Endothelial cell of umbilical vein (primary cell): ENCODE measurements around the gene IRF3. TPM values are rescaled to one million over a fixed set of nuclear protein-coding genes. Genes with fewer than 3 reads are reported as not detected.

Source experiments
- BruUV-seq: library from RNA; stranded (reverse); fragments of 400-500 nt; replicated peaks from 2 replicates; lab custom pipeline; 2021; lab: Mats Ljungman, UMichigan
- CTCF ChIA-PET: fragments of 300-600, 350-600 bp; sonication (Branson Sonifier 250); formaldehyde crosslinking; loops from one replicate; lab custom pipeline; 2021; ENCODE audit warnings: antibody characterized with exemption, inconsistent platforms; lab: Charles Lee
- POLR2A ChIA-PET: fragments of 300-600, 350-600 bp; sonication (Branson Sonifier 250); formaldehyde crosslinking; loops from one replicate; lab custom pipeline; 2021; ENCODE audit warnings: antibody characterized with exemption, inconsistent platforms; lab: Charles Lee
- DNase-seq: peaks from one replicate; pipeline ENCODE4 v3.0.0-alpha.2; 2011; ENCODE audit warnings: low read depth, low spot score
- FAIRE-seq: peaks from 2 replicates; lab custom pipeline; 2011; peaks lifted over from hg19 to GRCh38; lab: Jason Lieb, UNC
- H2AFZ ChIP-seq: 2 replicates; pipeline ENCODE4 v1.6.0; 2012; ENCODE audit warnings: low read depth, low read length, control low read depth, inconsistent platforms
- H3K27ac ChIP-seq: 2 replicates; pipeline ENCODE4 v1.5.1; 2011; ENCODE audit warnings: low read depth, mild to moderate bottlenecking, control low read depth, low read length, moderate library complexity; ENCODE audit not compliant: insufficient read depth
- H3K27me3 ChIP-seq, 2 experiments: 2 replicates each; pipeline versions ENCODE4 v1.6.0 to v1.6.1; 2011; ENCODE audit warnings: low read length in 2 of 2, mixed read lengths in 1 of 2; ENCODE audit not compliant: control insufficient read depth in 2 of 2, insufficient read depth in 2 of 2
- H3K36me3 ChIP-seq, 2 experiments: 2 replicates in 1 of 2; 3 replicates in 1 of 2; pipeline ENCODE4 v1.5.1; 2011; ENCODE audit warnings: low read length in 2 of 2, mild to moderate bottlenecking in 1 of 2, moderate library complexity in 1 of 2; ENCODE audit not compliant: control insufficient read depth in 2 of 2, insufficient read depth in 2 of 2; ENCODE audit errors: extremely low read depth in 1 of 2
- H3K4me1 ChIP-seq: 3 replicates; pipeline ENCODE4 v1.5.1; 2011; ENCODE audit warnings: mild to moderate bottlenecking, low read length; ENCODE audit not compliant: control insufficient read depth, insufficient read depth; ENCODE audit errors: extremely low read depth
- H3K4me2 ChIP-seq: 2 replicates; pipeline ENCODE4 v1.6.1; 2011; ENCODE audit warnings: low read length, control low read depth, mixed read lengths; ENCODE audit not compliant: insufficient read depth
- H3K4me3 ChIP-seq, 3 experiments: fragments of 200-600 bp in 1 of 3; sonication (generic), shearing (Covaris generic) in 1 of 3; replicated peaks in 1 of 3; 2 replicates each; pipeline ENCODE4 v1.5.1; 2011 to 2016; ENCODE audit warnings: control low read depth in 3 of 3, low read length in 3 of 3, mild to moderate bottlenecking in 2 of 3, inconsistent platforms in 1 of 3, low read depth in 1 of 3, moderate library complexity in 1 of 3; ENCODE audit not compliant: insufficient read depth in 1 of 3
- H3K79me2 ChIP-seq: 2 replicates; pipeline ENCODE4 v1.6.0; 2012; ENCODE audit warnings: low read length, inconsistent platforms; ENCODE audit not compliant: control insufficient read depth, insufficient read depth
- H3K9ac ChIP-seq: replicated peaks from 2 replicates; pipeline ENCODE3; 2011; ENCODE audit warnings: low read length, control low read depth; ENCODE audit not compliant: insufficient read depth; ENCODE audit errors: extremely low read depth
- H3K9me1 ChIP-seq: replicated peaks from 3 replicates; pipeline ENCODE4 v1.6.0; 2011; ENCODE audit warnings: mild to moderate bottlenecking, low read length; ENCODE audit not compliant: control insufficient read depth, insufficient read depth; ENCODE audit errors: extremely low read depth
- H3K9me3 ChIP-seq: replicated peaks from 2 replicates; pipeline ENCODE4 v1.5.1; 2012; ENCODE audit warnings: low read length, inconsistent platforms; ENCODE audit not compliant: control insufficient read depth, insufficient read depth
- H4K20me1 ChIP-seq: replicated peaks from 2 replicates; pipeline ENCODE3; 2011; ENCODE audit warnings: mild to moderate bottlenecking, low read length; ENCODE audit not compliant: control insufficient read depth, insufficient read depth; ENCODE audit errors: extremely low read depth
- EZH2 ChIP-seq: IDR thresholded peaks from 2 replicates; pipeline ENCODE4 v1.6.1; 2012; ENCODE audit warnings: borderline replicate concordance, low read depth, mild to moderate bottlenecking, moderate library complexity, low read length, inconsistent platforms; ENCODE audit not compliant: severe bottlenecking
- FOS ChIP-seq: IDR thresholded peaks from 2 replicates; pipeline ENCODE4 v1.6.1; 2011; ENCODE audit warnings: mild to moderate bottlenecking, low read length, moderate library complexity, borderline replicate concordance; ENCODE audit not compliant: insufficient read depth
- GATA2 ChIP-seq: IDR thresholded peaks from 2 replicates; pipeline ENCODE4 v1.7.0; 2011; ENCODE audit warnings: low read depth, mild to moderate bottlenecking, moderate library complexity, mixed read lengths, low read length; ENCODE audit not compliant: insufficient read length, insufficient read depth
- JUN ChIP-seq: IDR thresholded peaks from 2 replicates; pipeline ENCODE4 v1.6.1; 2011; ENCODE audit warnings: borderline replicate concordance, low read depth; ENCODE audit not compliant: insufficient read length, insufficient read depth
- MAX ChIP-seq: IDR thresholded peaks from 2 replicates; pipeline ENCODE4 v1.6.1; 2011; ENCODE audit not compliant: insufficient read depth, insufficient read length
- POLR2AphosphoS5 ChIP-seq: IDR thresholded peaks from 2 replicates; pipeline ENCODE4 v1.6.1; 2012; ENCODE audit warnings: low read depth, mild to moderate bottlenecking, control low read depth, low read length, moderate library complexity; ENCODE audit not compliant: insufficient read depth
- dilution Hi-C: fragments of 300-500 bp; cut with MboI; formaldehyde crosslinking; loops from one replicate; pipeline ENCODE4 v1.15.0; 2019; ENCODE audit warnings: low sequenced_read_pairs; ENCODE audit not compliant: extremely low pct_ligation_motif_present
- intact Hi-C: fragments of 100-400 bp; cut with micrococcal nuclease; formaldehyde crosslinking; loops from one replicate; pipeline ENCODE4 v1.10.0; 2022
- polyA plus RNA-seq, 4 experiments: library from polyadenylated mRNA; depleted of rRNA in 3 of 4; stranded (reverse) in 3 of 4; unstranded in 1 of 4; fragments of >200 nt; gene quantifications; 2 replicates each; pipeline versions ENCODE4 v1.2.1 to v1.2.3, GENCODE V29; 2011 to 2012; ENCODE audit warnings: missing spikeins in 1 of 4
- total RNA-seq: library from RNA; stranded (reverse); gene quantifications from 2 replicates; pipeline ENCODE4 v1.2.3, GENCODE V29; 2021
- TF ChIP-seq, protein P1 (sequence below), 2 donors: IDR thresholded peaks; 1 replicate in 1 of 2; 2 replicates in 1 of 2; pipeline ENCODE4 v1.5.1; 2011; ENCODE audit warnings: low read length in 2 of 2, mild to moderate bottlenecking in 2 of 2, moderate library complexity in 2 of 2, control low read depth in 1 of 2, inconsistent platforms in 1 of 2, low read depth in 1 of 2; ENCODE audit not compliant: insufficient read depth in 1 of 2; ENCODE audit errors: extremely low read depth in 1 of 2

IRF3 gene
- total and polyA plus RNA-seq, 2 donors (not counting 3 experiments of a cell fraction or from before 2014, with no cell fraction given) = 64.8 to 73.5 TPM

- FAIRE-seq = no peak
- no peaks in the 10 kb centered on the region for H3K9me3 ChIP-seq
- no peak for DNase-seq
- no peaks in the 10 kb centered on the region for H3K9me1 ChIP-seq
- POLR2A ChIA-PET = no interaction called here
- peaks cover 2 to 25% of the 10 kb centered on the region in 2 experiments for H3K36me3 ChIP-seq
- H4K20me1 ChIP-seq = no peaks in the 10 kb centered on the region
- TF ChIP-seq FOS = no peak
- TF ChIP-seq JUN = no peak
- TF ChIP-seq MAX = no peak
- TF ChIP-seq EZH2 = no peak
- TF ChIP-seq, protein P1, sequence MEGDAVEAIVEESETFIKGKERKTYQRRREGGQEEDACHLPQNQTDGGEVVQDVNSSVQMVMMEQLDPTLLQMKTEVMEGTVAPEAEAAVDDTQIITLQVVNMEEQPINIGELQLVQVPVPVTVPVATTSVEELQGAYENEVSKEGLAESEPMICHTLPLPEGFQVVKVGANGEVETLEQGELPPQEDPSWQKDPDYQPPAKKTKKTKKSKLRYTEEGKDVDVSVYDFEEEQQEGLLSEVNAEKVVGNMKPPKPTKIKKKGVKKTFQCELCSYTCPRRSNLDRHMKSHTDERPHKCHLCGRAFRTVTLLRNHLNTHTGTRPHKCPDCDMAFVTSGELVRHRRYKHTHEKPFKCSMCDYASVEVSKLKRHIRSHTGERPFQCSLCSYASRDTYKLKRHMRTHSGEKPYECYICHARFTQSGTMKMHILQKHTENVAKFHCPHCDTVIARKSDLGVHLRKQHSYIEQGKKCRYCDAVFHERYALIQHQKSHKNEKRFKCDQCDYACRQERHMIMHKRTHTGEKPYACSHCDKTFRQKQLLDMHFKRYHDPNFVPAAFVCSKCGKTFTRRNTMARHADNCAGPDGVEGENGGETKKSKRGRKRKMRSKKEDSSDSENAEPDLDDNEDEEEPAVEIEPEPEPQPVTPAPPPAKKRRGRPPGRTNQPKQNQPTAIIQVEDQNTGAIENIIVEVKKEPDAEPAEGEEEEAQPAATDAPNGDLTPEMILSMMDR (IDR thresholded peaks at IDR 0.05; ENCODE audit: extremely low read depth in 1 of 2, insufficient read depth in 1 of 2, low read depth in 1 of 2, low read length in 2 of 2) = no peak
- no peak for TF ChIP-seq POLR2AphosphoS5
- TF ChIP-seq GATA2 = no peak
- H3K4me1 ChIP-seq = peaks cover 23% of the 10 kb centered on the region
- H3K79me2 ChIP-seq = peaks cover 24% of the 10 kb centered on the region
- intact Hi-C loops = loop anchor here (2.0 kb wide), 1 partner anchor 61 kb away; the partner anchor contains the start of gene PRMT1
- no peak overlapping the region for H3K4me3 ChIP-seq
- BruUV-seq = no TSS peak
- dilution Hi-C loops = no loop called here
- CTCF ChIA-PET = no interaction called here
- H3K27ac ChIP-seq = no peak overlapping the region
- no peak overlapping the region for H3K4me2 ChIP-seq
- no peak overlapping the region for H3K9ac ChIP-seq
- H2AFZ ChIP-seq = no peak overlapping the region
- no peaks in the 10 kb centered on the region for H3K27me3 ChIP-seq
These were observed 49.8 kb downstream of the IRF3 start for GRCh38 chr19:49615861-49616260.
